Tibial nerve (tissue), 4 donors: ENCODE results near the gene SF1. TPM values are rescaled to one million over a fixed set of nuclear protein-coding genes. Genes with fewer than 3 reads are reported as not detected.

Source experiments
- DNase-seq, 2 donors: peaks; one replicate each; pipeline ENCODE4 v3.0.0-alpha.2; 2019; ENCODE audit warnings: low spot score in 2 of 2
- H3K27ac ChIP-seq, 4 donors: fragments of 200-600 bp; sonication (generic) in 3 of 4; one replicate each; pipeline ENCODE4 v1.5.1; 2017 to 2019; ENCODE audit warnings: mild to moderate bottlenecking in 1 of 4
- H3K27me3 ChIP-seq, 2 donors: fragments of 200-600 bp; sonication (generic) in 1 of 2; one replicate each; pipeline versions ENCODE4 v1.5.1 to v1.6.0; 2017 to 2019
- H3K36me3 ChIP-seq, 3 donors: fragments of 200-600 bp; sonication (generic); one replicate each; pipeline ENCODE4 v1.5.1; 2018 to 2019
- H3K4me1 ChIP-seq, 4 donors: fragments of 200-600 bp; sonication (generic) in 3 of 4; one replicate each; pipeline ENCODE4 v1.5.1; 2017 to 2019
- H3K4me3 ChIP-seq, 4 donors: fragments of 200-600 bp; sonication (generic) in 3 of 4; one replicate each; pipeline ENCODE4 v1.5.1; 2017 to 2019; ENCODE audit warnings: mild to moderate bottlenecking in 1 of 4, moderate library complexity in 1 of 4
- H3K9me3 ChIP-seq, 4 donors: fragments of 200-600 bp; sonication (generic) in 3 of 4; one replicate each; pipeline ENCODE4 v1.5.1; 2017 to 2019
- CTCF ChIP-seq, 5 experiments: fragments of 200-600 bp in 3 of 5; fragments of 450-650 bp in 2 of 5; sonication (generic) in 3 of 5; IDR thresholded peaks; one replicate each; pipeline ENCODE4 v1.5.1; 2016 to 2019; ENCODE audit warnings: antibody characterized with exemption in 5 of 5, mild to moderate bottlenecking in 3 of 5, moderate library complexity in 2 of 5
- EP300 ChIP-seq, 2 donors: sonication (generic); formaldehyde crosslinking; IDR thresholded peaks; one replicate each; pipeline ENCODE4 v1.6.1; 2017; ENCODE audit warnings: antibody characterized with exemption in 2 of 2, mild to moderate bottlenecking in 1 of 2
- POLR2A ChIP-seq, 2 donors: fragments of 450-650 bp; IDR thresholded peaks; one replicate each; pipeline ENCODE4 v1.6.1; 2017; ENCODE audit warnings: antibody characterized with exemption in 2 of 2, mild to moderate bottlenecking in 2 of 2, moderate library complexity in 2 of 2
- WGBS, 2 donors: methylation state at CpG; one replicate each; pipeline ENCODE4 v1.1.5; 2018; 5-methylcytosine and 5-hydroxymethylcytosine counted together
- total RNA-seq, 4 donors: library from RNA; depleted of rRNA; stranded (reverse); fragments of >200 nt; gene quantifications; one replicate each; pipeline ENCODE4 v1.1.0, GENCODE V29; 2016

The SF1 gene
- total RNA-seq, 4 donors from 2014 or later: 368 to 416 (median 372) TPM

DNA sequence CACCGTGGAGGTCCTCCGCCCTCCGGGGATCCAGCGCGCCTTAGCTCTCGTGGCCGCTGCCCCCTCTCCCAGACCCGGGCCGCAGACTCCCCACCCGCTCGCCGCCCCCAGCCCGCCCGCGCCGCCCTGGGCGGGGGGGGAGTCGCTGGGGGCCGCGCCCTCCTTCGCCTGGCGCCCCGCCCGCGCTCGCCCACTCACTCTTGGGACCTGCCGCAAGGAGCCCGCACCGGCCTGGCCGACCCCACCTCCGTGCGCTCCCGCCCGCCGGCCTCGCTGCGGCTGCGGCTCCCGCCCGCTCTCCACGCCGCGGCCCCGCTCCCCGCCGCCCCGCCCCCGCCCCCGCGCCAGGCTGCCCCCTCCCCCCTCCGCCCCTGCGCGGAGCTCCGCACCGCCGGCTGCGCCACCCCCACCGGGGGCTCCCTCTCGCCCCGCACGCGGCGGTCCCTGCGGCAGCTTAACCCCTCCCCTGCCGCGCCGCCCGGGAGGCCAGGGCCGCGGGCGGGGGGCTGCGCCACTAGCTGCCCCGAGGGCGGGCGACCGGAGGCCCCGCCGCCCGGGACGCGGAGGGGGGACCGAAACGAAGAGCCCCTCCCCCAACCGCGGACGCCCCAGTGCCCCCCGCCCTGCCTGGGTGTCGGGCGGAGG, 33.7 kb downstream of the SF1 start:
- peaks cover 0 to 7% (median 0%) of the 10 kb centered on the region in 3 donors for H3K36me3 ChIP-seq
- H3K9me3 ChIP-seq: no peaks in the 10 kb centered on the region
- peak overlapping the region; percentile 61 to 93 (median 87) for H3K27ac ChIP-seq
- peaks cover 0 to 37% of the 10 kb centered on the region in 2 donors for H3K27me3 ChIP-seq
- 0 to 1% methylated on average over 16 to 37 of the region's 89 CpGs for WGBS, 2 donors
- DNase-seq: no peak
- TF ChIP-seq CTCF (IDR thresholded peaks at IDR 0.05) (no peak), POLR2A (IDR thresholded peaks at IDR 0.05) (no peak), EP300 (IDR thresholded peaks at IDR 0.05) (no peak)
- H3K4me3 ChIP-seq: peak overlapping the region; percentile 35 to 72 (median 56)
- peaks cover 0 to 52% (median 34%) of the 10 kb centered on the region in 4 donors for H3K4me1 ChIP-seq

- Histone ChIP-seq H3K27me3 (peaks cover 0 to 37% of the 10 kb centered on the region in 2 donors), H3K36me3 (peaks cover 0 to 11% (median 0%) of the 10 kb centered on the region in 3 donors), H3K9me3 (no peaks in the 10 kb centered on the region), H3K4me3 (peak within 1 kb of the TSS; percentile 35 to 72 (median 56)), H3K27ac (peak within 1 kb of the TSS; percentile 66 to 93 (median 87)), H3K4me1 (peaks cover 0 to 52% (median 34%) of the 10 kb centered on the region in 4 donors)
- TF ChIP-seq POLR2A (IDR thresholded peaks at IDR 0.05) (no peak), EP300 (IDR thresholded peaks at IDR 0.05) (peak in 1 of 2 donors; percentile 20), CTCF (IDR thresholded peaks at IDR 0.05) (peak; percentile 51 to 75 (median 70))
- peak; percentile 56 to 68 for DNase-seq
- 2 to 3% methylated on average over 28 to 56 of the region's 57 CpGs for WGBS, 2 donors
These were observed 34.5 kb downstream of the SF1 start, which contains the start of gene RASGRP2 for GRCh38 chr11:64743591-64744543. TSS of gene RASGRP2 (minus strand) at chr11:64744142. CDS start at chr11:64742866, 1,276 bp downstream.

DNA sequence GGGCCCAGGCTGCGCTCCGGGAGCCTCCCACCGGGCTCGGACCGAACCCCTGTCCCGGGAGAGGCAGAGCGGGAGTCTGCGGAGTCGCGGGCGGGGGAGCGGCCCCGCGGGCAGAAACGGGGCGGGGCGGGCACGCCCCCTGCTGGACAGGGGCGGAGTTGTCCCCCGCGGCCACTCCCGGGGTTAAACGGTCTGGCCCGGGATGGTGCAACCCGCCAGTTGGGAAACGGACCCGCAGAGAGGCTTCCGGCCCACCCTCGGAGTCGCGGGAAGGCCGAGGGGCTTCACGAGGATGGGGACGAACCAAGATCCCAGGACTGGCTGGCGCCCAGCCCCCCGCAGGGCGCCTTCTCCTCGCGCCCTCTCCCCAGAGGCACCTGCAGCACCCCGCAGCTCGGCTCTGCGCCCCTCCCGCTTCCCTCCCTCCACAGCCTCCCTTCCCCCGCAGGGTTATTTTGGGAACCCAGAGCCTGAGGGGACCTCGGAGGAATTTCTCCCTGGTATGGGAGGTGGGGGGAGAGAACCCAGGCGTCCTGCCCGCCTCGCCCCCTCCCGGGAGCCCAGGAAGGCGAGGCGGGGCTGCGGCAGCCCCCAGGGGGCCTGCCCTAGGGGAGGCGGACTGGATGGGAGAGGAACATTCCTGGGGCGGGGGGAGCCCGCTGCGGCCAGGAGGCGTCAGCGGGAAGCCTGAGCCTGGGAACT, 35.3 kb downstream of the SF1 start:
- Histone ChIP-seq H3K27ac (peak overlapping the region; percentile 66 to 89 (median 86)), H3K9me3 (no peaks in the 10 kb centered on the region), H3K4me3 (peak overlapping the region; percentile 35 to 72 (median 56)), H3K36me3 (peaks cover 0 to 15% (median 0%) of the 10 kb centered on the region in 3 donors), H3K27me3 (peaks cover 0 to 37% of the 10 kb centered on the region in 2 donors), H3K4me1 (peaks cover 0 to 52% (median 34%) of the 10 kb centered on the region in 4 donors)
- 1 to 2% methylated on average over 32 of the region's 58 CpGs for WGBS, 2 donors
- DNase-seq: peak; percentile 57 to 64
- TF ChIP-seq POLR2A (IDR thresholded peaks at IDR 0.05) (no peak), CTCF (IDR thresholded peaks at IDR 0.05) (peak; percentile 70 to 86 (median 80))

- WGBS, 2 donors: 8 to 10% methylated on average over 42 to 45 of the region's 54 CpGs
- peak overlapping the region in 3 of 4 donors; percentile 85 to 89 (median 88) for H3K27ac ChIP-seq
- H3K4me1 ChIP-seq: peaks cover 0 to 52% (median 34%) of the 10 kb centered on the region in 4 donors
- peaks cover 0 to 15% (median 0%) of the 10 kb centered on the region in 3 donors for H3K36me3 ChIP-seq
- H3K9me3 ChIP-seq: no peaks in the 10 kb centered on the region
- TF ChIP-seq POLR2A (IDR thresholded peaks at IDR 0.05) (peak in 1 of 2 donors; percentile 6), EP300 (IDR thresholded peaks at IDR 0.05) (no peak)
- H3K4me3 ChIP-seq: peak overlapping the region; percentile 35 to 72 (median 56)
- DNase-seq: no peak
- H3K27me3 ChIP-seq: peaks cover 0 to 37% of the 10 kb centered on the region in 2 donors
These were observed 36.1 kb downstream of the SF1 start for GRCh38 chr11:64742087-64742888.
